Esophagus squamous epithelium (tissue), 5 donors: ENCODE data around the gene HMGCLL1. TPM values are rescaled to one million over a fixed set of nuclear protein-coding genes. Genes with fewer than 3 reads are reported as not detected.

ENCODE experiments used
- DNase-seq: peaks from one replicate; lab custom pipeline; 2025; lab: John Stamatoyannopoulos, UW
- H3K27ac ChIP-seq, 4 donors: fragments of 200-600 bp; sonication (generic); one replicate each; pipeline ENCODE4 v1.5.1; 2016 to 2019; ENCODE audit warnings: mild to moderate bottlenecking in 1 of 4
- H3K27me3 ChIP-seq, 4 donors: fragments of 200-600 bp; sonication (generic); 1 replicate in 3 of 4; 2 replicates in 1 of 4; pipeline versions ENCODE4 v1.5.1 to v1.6.0; 2017 to 2021; ENCODE audit warnings: antibody characterized with exemption in 1 of 4
- H3K36me3 ChIP-seq, 3 donors: fragments of 200-600 bp; sonication (generic); one replicate each; pipeline ENCODE4 v1.5.1; 2016 to 2019
- H3K4me1 ChIP-seq, 3 donors: fragments of 200-600 bp; sonication (generic); one replicate each; pipeline ENCODE4 v1.5.1; 2017 to 2019
- H3K4me3 ChIP-seq, 4 donors: fragments of 200-600 bp; sonication (generic); 1 replicate in 3 of 4; 2 replicates in 1 of 4; pipeline ENCODE4 v1.5.1; 2016 to 2019; ENCODE audit warnings: mild to moderate bottlenecking in 2 of 4, moderate library complexity in 1 of 4
- H3K9me3 ChIP-seq, 3 donors: fragments of 200-600 bp; sonication (generic); one replicate each; pipeline ENCODE4 v1.5.1; 2016 to 2019
- CTCF ChIP-seq, 6 experiments: fragments of 450-650 bp in 4 of 6; fragments of 200-600 bp in 2 of 6; sonication (generic) in 2 of 6; IDR thresholded peaks; one replicate each; pipeline ENCODE4 v1.5.1; 2016 to 2019; ENCODE audit warnings: antibody characterized with exemption in 6 of 6, mild to moderate bottlenecking in 4 of 6, moderate library complexity in 4 of 6
- POLR2A ChIP-seq, 4 donors: fragments of 450-650 bp; IDR thresholded peaks; one replicate each; pipeline ENCODE4 v1.6.1; 2017; ENCODE audit warnings: antibody characterized with exemption in 4 of 4, mild to moderate bottlenecking in 4 of 4, moderate library complexity in 3 of 4
- WGBS, 2 donors: methylation state at CpG; one replicate each; pipeline ENCODE4 v1.1.5; 2018; 5-methylcytosine and 5-hydroxymethylcytosine counted together
- intact Hi-C: fragments of 100-400 bp; cut with DNase I; formaldehyde crosslinking; loops from one replicate; pipeline ENCODE4 v1.15.0; 2022
- total RNA-seq, 4 donors: library from RNA; depleted of rRNA; stranded (reverse); fragments of >200 nt; gene quantifications; one replicate each; pipeline ENCODE4 v1.1.0, GENCODE V29; 2016
- donor health status: DM: yes; HTN: yes; CAD: no.

HMGCLL1 gene
- total RNA-seq, 4 donors from 2014 or later, result 0.47 to 0.76 (median 0.61) TPM; not detected in 1

GRCh38 chr6:55560290-55560885, 18.6 kb downstream of the HMGCLL1 start:
- Histone ChIP-seq H3K27ac (no peak overlapping the region), H3K27me3 (no peaks in the 10 kb centered on the region), H3K4me1 (no peaks in the 10 kb centered on the region), H3K4me3 (no peak overlapping the region), H3K36me3 (no peaks in the 10 kb centered on the region), H3K9me3 (no peaks in the 10 kb centered on the region)
- WGBS, 2 donors, result 80 to 84% methylated on average over 2 of the region's 2 CpGs
- TF ChIP-seq POLR2A (IDR thresholded peaks at IDR 0.05), result no peak
- TF ChIP-seq CTCF (IDR thresholded peaks at IDR 0.05), result no peak
- intact Hi-C loops, result no loop called here
- no peak for DNase-seq

GRCh38 chr6:55557146-55557545, 21.8 kb downstream of the HMGCLL1 start:
- DNase-seq, result no peak
- Histone ChIP-seq H3K9me3 (no peaks in the 10 kb centered on the region), H3K27ac (no peak overlapping the region), H3K27me3 (no peaks in the 10 kb centered on the region), H3K36me3 (no peaks in the 10 kb centered on the region), H3K4me1 (no peaks in the 10 kb centered on the region), H3K4me3 (no peak overlapping the region)
- 81 to 83% methylated on average over 7 of the region's 7 CpGs for WGBS, 2 donors
- TF ChIP-seq POLR2A (IDR thresholded peaks at IDR 0.05) (no peak), CTCF (IDR thresholded peaks at IDR 0.05) (no peak)
- intact Hi-C loops, result no loop called here

- no peak for DNase-seq
- Histone ChIP-seq H3K4me1 (no peaks in the 10 kb centered on the region), H3K9me3 (no peaks in the 10 kb centered on the region), H3K4me3 (no peak overlapping the region), H3K36me3 (no peaks in the 10 kb centered on the region), H3K27me3 (no peaks in the 10 kb centered on the region), H3K27ac (no peak overlapping the region)
- TF ChIP-seq POLR2A (IDR thresholded peaks at IDR 0.05), result no peak
- no peak for TF ChIP-seq CTCF (IDR thresholded peaks at IDR 0.05)
- intact Hi-C loops, result no loop called here
Measured at GRCh38 chr6:55545791-55546190, 33.2 kb downstream of the HMGCLL1 start.

- DNase-seq, result no peak
- Histone ChIP-seq H3K4me3 (no peak overlapping the region), H3K27ac (no peak overlapping the region), H3K9me3 (no peaks in the 10 kb centered on the region), H3K27me3 (no peaks in the 10 kb centered on the region), H3K36me3 (no peaks in the 10 kb centered on the region), H3K4me1 (no peaks in the 10 kb centered on the region)
- intact Hi-C loops, result no loop called here
- TF ChIP-seq POLR2A (IDR thresholded peaks at IDR 0.05), result no peak
- TF ChIP-seq CTCF (IDR thresholded peaks at IDR 0.05), result no peak
- WGBS, 2 donors, result 90 to 95% methylated on average over 4 of the region's 4 CpGs
Measured at GRCh38 chr6:55543633-55544309, 35.2 kb downstream of the HMGCLL1 start.

- intact Hi-C loops, result no loop called here
- WGBS, 2 donors, result 79 to 83% methylated on average over 1 of the region's 1 CpG
- H3K27ac ChIP-seq, result no peak overlapping the region
- no peaks in the 10 kb centered on the region for H3K9me3 ChIP-seq
- DNase-seq, result no peak
- H3K4me1 ChIP-seq, result no peaks in the 10 kb centered on the region
- H3K27me3 ChIP-seq, result no peaks in the 10 kb centered on the region
- no peak overlapping the region for H3K4me3 ChIP-seq
- H3K36me3 ChIP-seq, result no peaks in the 10 kb centered on the region
- TF ChIP-seq POLR2A (IDR thresholded peaks at IDR 0.05) (no peak), CTCF (IDR thresholded peaks at IDR 0.05) (no peak)
Measured at GRCh38 chr6:55541024-55541423, 38.0 kb downstream of the HMGCLL1 start.
